ENCODE measurements around the gene ZNF438. TPM values are rescaled to one million over a fixed set of nuclear protein-coding genes. Genes with fewer than 3 reads are reported as not detected.
A peak's percentile ranks its signal among the peaks of the same experiment; 100 is the strongest.

ZNF438 gene
- total RNA-seq, 1 donor from 2014 or later = 1.3 TPM

GRCh38 chr10:30816820-30817171 lies 214.9 kb downstream of the ZNF438 start:
- Histone ChIP-seq H3K4me3 (no peak overlapping the region), H3K9me3 (ENCODE audit: low read depth) (no peaks in the 10 kb centered on the region), H3K4me2 (no peak overlapping the region), H3F3A (ENCODE audit: low read depth) (peaks cover 5% of the 10 kb centered on the region), H3K27ac (no peak overlapping the region), H3K4me1 (peaks cover 12% of the 10 kb centered on the region), H4K20me1 (ENCODE audit: low read depth) (no peaks in the 10 kb centered on the region), H3K9ac (no peak overlapping the region), H2AFZ (replicated peaks) (no peak overlapping the region), H3K36me3 (no peaks in the 10 kb centered on the region), H3K27me3 (no peaks in the 10 kb centered on the region), H3K79me2 (ENCODE audit: low read depth) (no peaks in the 10 kb centered on the region)
- Mint-ChIP-seq H3K9me3 (no peaks in the 10 kb centered on the region), H3K4me3 (no peak overlapping the region), H3K36me3 (no peaks in the 10 kb centered on the region), H3K27ac (peak overlapping the region; percentile 53), H3K4me1 (peaks cover 56% of the 10 kb centered on the region), H3K27me3 (ENCODE audit: insufficient read depth, low read depth) (peaks cover 8% of the 10 kb centered on the region)
- no peak for DNase-seq (ENCODE audit: low spot score)
- TF ChIP-seq CTCF (IDR thresholded peaks at IDR 0.05) = no peak
- no peak for TF ChIP-seq EZH2phosphoT487 (IDR thresholded peaks at IDR 0.05)
- TF ChIP-seq EZH2 (IDR thresholded peaks at IDR 0.05) = no peak

- Histone ChIP-seq H3K4me1 (peaks cover 12% of the 10 kb centered on the region), H3F3A (ENCODE audit: low read depth) (peaks cover 5% of the 10 kb centered on the region), H4K20me1 (ENCODE audit: low read depth) (no peaks in the 10 kb centered on the region), H3K27me3 (no peaks in the 10 kb centered on the region), H3K36me3 (no peaks in the 10 kb centered on the region), H3K79me2 (ENCODE audit: low read depth) (no peaks in the 10 kb centered on the region), H3K27ac (no peak overlapping the region), H2AFZ (replicated peaks) (peak overlapping the region; percentile 82), H3K9ac (no peak overlapping the region), H3K4me3 (no peak overlapping the region), H3K9me3 (ENCODE audit: low read depth) (no peaks in the 10 kb centered on the region), H3K4me2 (peak overlapping the region; percentile 32)
- Mint-ChIP-seq H3K36me3 (no peaks in the 10 kb centered on the region), H3K9me3 (no peaks in the 10 kb centered on the region), H3K4me1 (peaks cover 56% of the 10 kb centered on the region), H3K4me3 (no peak overlapping the region), H3K27ac (peak overlapping the region; percentile 53), H3K27me3 (ENCODE audit: insufficient read depth, low read depth) (peaks cover 8% of the 10 kb centered on the region)
- no peak for TF ChIP-seq EZH2 (IDR thresholded peaks at IDR 0.05)
- TF ChIP-seq CTCF (IDR thresholded peaks at IDR 0.05) = no peak
- TF ChIP-seq EZH2phosphoT487 (IDR thresholded peaks at IDR 0.05) = no peak
- peak; percentile 28 for DNase-seq (ENCODE audit: low spot score)
Measured at GRCh38 chr10:30816159-30816819, 215.4 kb downstream of the ZNF438 start.

GRCh38 chr10:30813872-30814481 lies 217.7 kb downstream of the ZNF438 start:
- H3F3A ChIP-seq (ENCODE audit: low read depth) = peaks cover 5% of the 10 kb centered on the region
- no peak overlapping the region for H3K9ac ChIP-seq
- TF ChIP-seq EZH2 (IDR thresholded peaks at IDR 0.05) (no peak), CTCF (IDR thresholded peaks at IDR 0.05) (no peak)
- H3K36me3 ChIP-seq = no peaks in the 10 kb centered on the region
- no peaks in the 10 kb centered on the region for H3K79me2 ChIP-seq (ENCODE audit: low read depth)
- no peak for DNase-seq (ENCODE audit: low spot score)
- H4K20me1 ChIP-seq (ENCODE audit: low read depth) = no peaks in the 10 kb centered on the region
- H3K27ac ChIP-seq = no peak overlapping the region
- peaks cover 12% of the 10 kb centered on the region for H3K4me1 ChIP-seq
- no peaks in the 10 kb centered on the region for H3K9me3 ChIP-seq (ENCODE audit: low read depth)
- Mint-ChIP-seq H3K27me3 (ENCODE audit: insufficient read depth, low read depth) (peaks cover 6% of the 10 kb centered on the region), H3K4me1 (peaks cover 40% of the 10 kb centered on the region), H3K4me3 (no peak overlapping the region), H3K27ac (no peak overlapping the region), H3K36me3 (no peaks in the 10 kb centered on the region), H3K9me3 (no peaks in the 10 kb centered on the region)
- H3K4me2 ChIP-seq = no peak overlapping the region
- no peak overlapping the region for H3K4me3 ChIP-seq
- H2AFZ ChIP-seq (replicated peaks) = no peak overlapping the region
- H3K27me3 ChIP-seq = no peaks in the 10 kb centered on the region

All from neural progenitor cell (in vitro differentiated cells).